HG03457 (cell line): Measurements from ENCODE around the gene WIF1.

ENCODE experiments used
- ATAC-seq: cut with Tn5 transposase; IDR thresholded peaks from one replicate; pipeline ENCODE4 v1.9.1; 2021; ENCODE audit warnings: moderate number of reproducible peaks; ENCODE audit not compliant: unreplicated experiment

Gene WIF1

DNA sequence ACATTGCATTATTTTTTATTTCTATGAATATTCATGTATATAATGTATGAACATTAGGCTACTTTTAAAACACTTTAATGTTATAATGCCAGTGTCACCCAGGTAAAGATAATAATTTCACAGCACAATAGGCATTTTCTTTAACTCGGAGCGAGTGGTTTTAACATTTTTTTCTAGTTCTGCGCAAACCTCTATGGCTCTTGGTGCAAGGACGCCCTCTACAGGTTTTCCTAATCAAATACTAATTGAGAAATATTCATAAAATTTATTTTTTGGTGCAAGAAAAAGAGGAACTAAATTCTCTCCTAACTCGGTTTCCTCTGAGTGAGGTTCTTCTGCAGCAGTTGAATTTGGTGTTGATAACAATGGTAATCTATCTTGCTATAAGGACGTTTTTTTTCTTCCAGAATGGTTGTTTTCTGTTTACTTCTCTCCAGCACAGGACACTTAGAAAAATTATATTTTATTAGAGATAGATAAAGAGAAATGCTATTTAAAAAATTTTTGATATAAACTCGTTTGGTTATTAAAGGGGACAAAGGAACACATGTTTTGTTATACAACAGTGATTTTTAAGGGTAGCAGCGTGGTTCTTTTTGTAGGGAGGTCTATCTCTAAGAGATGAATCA is 2.4 kb upstream of the WIF1 start:
- ATAC-seq: no peak

DNA sequence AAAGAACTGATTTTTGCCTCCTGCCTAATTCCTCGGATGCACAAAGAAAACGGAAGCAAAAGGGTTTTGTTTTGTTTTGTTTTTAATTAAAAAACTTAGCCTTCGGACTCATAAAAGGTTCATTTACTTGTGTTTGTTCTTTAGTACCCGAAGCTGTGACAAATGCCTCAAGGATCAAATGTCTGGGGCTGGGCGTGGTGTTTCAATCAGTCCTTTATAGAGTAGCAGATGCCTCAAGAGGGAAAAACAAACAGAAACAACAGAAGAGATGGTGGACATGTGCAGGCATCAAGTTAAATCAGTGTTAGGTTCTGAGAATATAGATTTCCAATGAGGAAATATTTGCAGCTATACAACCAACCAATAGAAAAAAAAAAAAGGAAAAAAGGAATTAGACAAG is 1.6 kb upstream of the WIF1 start:
- no peak for ATAC-seq

DNA sequence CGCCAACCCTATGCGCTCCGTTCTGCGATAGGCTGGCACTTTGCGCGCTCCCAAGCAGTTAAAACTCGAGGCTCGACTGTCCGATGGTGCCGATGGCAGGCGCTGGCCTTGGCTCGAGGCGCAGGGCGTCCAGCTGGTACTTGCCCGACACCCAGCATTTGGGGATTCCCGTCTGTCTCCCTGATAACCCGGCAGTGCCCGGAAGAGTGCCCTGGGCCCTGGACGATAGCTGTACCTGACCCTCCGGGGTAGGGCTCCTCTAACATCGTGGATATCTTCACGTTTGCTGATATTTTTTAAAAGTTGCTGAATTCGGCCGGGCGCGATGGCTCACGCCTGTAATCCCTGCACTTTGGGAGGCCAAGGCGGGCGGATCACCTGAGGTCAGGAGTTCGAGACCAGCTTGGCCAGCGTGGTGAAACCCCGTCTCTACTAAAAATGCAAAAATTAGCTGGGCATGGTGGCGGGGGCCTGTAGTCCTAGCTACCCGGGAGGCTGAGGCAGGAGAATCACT is 908 bp upstream of the WIF1 start:
- ATAC-seq: no peak

DNA sequence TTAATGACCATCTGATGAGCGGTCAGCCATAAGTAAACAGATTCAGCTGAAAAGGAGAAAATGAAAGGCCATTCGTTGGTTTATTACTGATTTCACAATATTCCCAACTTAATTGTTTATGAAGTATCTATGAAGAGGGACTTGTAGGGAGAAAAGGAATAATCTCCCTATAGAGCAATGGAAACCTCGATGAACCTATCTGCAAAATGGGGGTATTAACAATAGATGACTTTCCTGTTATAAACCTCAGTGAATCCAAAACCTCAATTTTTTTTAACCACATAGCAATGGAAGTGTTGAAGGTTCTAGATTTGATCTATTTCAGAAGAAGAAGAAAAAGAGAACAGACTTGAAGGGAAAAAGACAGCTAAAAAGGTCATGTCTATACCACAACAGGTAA is 2.0 kb downstream of the WIF1 start:
- no peak for ATAC-seq

DNA sequence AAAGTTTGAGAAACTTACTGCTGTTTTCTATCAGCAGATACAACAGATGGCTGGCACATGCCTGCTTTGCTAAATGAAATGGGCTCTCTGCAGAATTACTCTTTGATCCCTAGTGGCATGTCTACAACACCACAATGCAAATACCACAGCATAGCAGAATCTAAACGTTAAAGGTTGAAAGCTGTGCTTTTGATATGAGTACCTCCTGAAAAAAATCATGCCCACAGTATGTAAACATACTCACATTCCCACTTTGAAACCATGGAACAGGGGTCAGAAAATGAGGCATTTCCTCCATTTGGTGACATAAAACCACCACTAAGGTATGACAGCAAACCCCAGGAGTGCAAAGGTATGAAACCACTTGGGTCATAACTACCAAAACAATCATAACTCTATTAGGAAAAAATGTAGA is 7.5 kb downstream of the WIF1 start:
- no peak for ATAC-seq

DNA sequence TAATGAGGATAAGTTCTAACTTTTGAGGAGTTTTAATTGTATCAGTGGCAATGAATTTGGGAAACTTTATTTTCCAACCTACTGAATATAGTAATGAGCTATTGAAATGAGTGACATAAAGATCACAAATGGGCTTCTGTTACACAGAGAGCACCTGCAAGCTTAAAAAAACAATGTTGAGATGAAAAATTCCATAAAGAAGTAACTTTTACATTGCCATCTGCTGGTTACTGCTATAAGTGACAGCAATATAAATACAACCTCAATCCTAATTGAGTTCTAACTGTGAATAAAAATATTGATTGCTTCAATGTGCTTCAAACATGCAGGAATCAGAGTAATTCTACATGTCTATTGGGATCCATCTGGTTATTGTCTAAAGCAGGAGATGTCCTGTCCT is 14.2 kb downstream of the WIF1 start:
- ATAC-seq: no peak

DNA sequence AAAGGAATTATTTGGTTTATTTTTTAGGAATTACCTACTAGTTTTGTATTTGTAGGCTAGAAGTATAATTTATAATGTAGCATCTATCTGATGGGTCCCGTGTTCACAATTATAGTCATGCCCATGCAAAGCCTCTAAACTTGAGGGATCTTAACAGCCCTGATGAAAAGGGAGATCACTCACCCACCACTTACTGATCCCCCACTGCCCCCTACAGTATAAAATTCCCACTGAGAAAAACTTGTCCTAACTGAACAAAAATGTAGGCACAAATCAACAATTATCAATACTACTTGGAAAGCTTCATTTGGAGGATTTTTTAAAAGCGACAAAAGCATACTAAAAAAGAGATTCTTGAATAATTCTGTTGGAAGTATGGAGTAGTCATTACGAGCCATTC is 21.0 kb downstream of the WIF1 start:
- no peak for ATAC-seq

DNA sequence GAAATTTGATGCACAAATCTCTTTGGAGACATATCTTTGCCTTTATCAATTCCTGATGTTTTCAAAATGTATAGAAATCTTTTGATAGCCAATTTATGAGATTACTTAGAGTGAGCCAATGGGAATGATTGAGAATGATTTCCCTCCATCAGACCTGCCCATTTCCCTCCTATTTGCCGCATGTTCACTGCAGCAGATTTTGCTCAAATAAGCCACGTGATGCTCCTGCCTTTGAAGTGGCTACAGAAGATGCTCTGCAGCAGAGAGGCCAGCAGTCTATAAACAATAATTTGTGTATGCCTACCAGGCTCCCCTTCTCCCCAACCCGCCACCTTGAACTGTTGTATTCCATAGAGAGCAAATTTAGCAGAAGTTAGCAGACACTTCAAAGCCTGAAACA is 21.9 kb downstream of the WIF1 start:
- no peak for ATAC-seq

DNA sequence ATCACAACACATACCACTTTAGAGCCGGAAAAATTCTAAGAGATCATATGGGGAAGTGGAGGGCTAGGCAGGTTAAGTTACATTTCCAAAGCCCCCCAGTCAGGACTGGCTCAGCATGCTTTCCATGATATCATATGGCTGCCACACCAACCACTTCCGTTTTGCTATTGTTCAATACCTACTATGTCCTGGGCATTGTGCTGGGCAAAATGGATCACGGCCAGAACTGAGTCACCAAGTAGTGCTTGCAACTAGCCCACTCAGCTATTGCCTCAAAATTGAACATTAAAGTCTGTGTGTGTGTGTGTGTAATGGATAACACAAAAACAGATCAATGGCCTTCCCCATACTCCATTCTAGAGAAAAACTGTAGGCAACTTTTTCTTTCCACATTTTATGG is 22.7 kb downstream of the WIF1 start:
- ATAC-seq: no peak

DNA sequence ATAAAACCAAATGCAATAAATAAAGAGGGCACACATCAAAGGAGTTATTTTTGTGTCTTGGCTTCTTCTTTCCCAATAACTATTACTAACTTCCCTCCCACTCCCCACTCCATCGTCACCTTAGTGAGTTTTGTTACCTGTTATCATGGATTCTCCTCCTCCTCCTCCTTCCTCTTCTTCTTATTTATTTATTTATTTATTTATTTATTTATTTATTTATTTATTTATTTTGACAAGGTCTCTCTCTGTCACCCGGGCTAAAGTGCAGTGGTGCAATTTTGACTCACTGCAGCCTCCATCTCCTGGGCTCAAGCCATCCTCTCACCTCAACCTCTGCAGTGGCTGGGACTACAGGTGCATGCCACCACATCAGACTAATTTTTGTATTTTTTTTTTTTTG is 26.4 kb downstream of the WIF1 start:
- ATAC-seq: no peak

DNA sequence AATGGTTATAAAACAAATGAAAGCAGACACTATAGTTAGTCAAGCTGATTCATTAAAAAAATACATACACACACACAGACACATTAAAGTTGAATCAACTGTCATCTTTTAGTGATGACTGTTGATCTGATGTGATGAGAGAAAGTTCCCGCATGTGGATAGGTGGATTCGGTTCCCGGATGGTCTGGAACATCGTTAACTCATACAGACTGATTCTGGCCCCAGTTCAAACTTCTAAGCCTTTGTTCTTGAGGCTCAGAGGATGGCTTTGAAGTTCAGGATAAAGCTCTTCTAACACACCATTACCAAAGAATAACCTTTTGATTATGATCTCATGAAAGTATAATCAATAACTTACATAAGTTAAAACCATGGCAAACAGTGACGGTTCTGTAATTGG is 27.5 kb downstream of the WIF1 start:
- ATAC-seq: no peak

DNA sequence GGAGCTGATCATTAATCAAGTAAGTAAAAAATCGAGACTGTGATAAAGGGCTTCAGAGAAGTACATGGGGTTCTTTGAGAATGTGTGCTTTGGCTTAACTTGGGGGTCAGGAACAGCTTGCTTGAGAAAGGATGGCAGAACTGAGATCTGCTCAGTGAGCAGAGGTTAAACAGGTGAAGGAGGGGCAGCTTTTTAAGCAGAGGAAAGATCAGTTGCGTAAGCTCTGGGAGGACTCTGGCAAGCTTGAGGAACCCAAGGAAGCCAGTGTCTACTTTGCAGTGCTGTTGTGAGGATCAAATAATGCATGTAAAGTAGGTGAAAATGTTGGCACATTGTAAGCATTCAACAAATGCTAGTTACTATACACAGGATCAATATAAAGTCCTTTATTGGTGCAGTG is 30.6 kb downstream of the WIF1 start:
- no peak for ATAC-seq

DNA sequence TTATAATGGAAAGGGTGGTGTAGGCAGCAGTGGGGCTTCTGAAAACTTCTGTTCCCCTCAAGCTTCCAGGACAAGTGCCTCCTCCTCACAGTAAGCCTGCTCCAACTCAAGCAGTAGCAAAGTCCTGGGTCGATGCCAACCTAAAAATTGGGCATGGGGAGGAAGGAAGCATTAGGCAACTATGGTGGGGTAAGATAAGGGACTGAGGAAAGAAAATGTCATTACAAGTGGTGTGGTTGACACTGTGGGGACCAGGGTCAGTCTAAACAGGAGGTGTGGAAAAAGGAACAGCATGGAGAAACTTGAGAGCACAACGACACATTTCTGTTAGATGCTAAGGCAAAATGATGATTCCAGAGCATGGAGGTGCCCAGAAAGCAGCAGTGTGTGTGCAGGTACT is 34.9 kb downstream of the WIF1 start:
- ATAC-seq: no peak

DNA sequence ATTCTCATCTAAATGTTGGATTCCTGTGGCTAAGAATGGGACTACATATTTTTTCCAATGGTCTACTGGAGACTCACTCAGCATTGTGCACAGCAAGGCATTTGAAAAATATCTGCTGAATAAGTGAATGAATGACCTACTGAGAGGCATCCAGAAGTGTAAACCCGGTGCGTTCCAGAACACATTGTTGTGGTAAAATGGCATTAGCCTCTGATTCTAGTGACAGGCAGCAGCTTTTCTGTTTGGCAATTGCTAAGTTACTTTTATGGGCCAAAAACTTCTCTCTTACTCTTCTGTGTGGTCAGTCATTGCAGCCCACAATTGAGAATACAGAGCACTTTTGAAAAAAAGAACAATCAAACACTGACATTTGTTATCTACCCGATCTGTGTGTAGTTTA is 36.5 kb downstream of the WIF1 start:
- no peak for ATAC-seq

DNA sequence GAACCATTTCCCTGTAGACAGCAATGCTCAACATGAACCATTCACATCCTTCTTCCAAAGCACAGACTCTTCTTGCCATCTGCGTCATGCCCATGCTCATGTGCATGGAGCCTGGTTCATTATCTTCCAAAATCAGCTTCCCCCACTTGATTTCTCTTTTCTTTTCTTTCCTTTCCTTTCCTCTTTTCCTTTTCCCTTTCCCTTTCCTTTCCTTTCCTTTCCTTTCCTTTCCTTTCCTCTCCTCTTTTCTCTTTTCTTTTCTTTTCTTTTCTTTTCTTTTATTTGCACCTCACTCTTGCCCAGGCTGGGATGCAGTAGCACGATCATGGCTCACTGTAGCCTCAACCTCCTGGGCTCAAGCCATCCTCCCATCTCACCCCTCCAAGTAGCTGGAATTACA is 37.5 kb downstream of the WIF1 start:
- ATAC-seq: no peak

DNA sequence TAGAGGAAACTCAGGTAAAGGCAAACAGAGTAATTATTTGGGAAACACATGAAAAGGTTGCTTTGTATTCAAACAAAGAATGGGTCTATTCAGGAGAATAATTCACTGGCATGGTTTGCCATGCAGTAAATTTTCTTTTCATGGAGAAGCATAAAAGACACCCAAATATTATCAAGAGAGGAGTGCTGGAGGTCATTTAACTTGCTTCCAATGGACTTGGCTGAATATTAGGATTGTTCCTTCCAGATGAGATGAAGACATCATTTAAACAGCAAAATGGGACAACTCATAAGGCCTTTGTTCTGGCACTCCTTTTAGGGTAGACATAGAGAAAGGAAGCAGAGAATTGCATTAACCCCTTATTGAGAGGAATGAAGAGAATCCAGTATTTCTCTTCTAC is 38.7 kb downstream of the WIF1 start:
- no peak for ATAC-seq

DNA sequence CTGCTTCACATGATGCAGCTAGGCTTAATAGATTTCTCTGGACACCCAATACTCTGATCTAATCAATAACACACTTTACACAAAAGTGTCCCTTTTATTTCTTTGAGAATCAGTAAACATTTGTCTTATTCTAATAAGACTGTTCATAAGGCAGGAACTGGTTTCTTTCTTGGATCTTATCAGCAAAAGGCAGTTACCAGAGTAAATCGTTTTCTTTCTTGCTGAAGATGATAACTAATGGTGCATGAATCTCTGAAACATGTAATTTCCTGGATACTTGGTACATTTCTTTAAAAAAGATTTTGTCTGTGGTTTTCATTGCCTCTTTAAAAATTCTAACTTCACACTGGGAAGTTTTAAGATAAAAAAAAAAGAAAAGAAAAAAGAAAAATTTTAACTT is 39.6 kb downstream of the WIF1 start:
- no peak for ATAC-seq

DNA sequence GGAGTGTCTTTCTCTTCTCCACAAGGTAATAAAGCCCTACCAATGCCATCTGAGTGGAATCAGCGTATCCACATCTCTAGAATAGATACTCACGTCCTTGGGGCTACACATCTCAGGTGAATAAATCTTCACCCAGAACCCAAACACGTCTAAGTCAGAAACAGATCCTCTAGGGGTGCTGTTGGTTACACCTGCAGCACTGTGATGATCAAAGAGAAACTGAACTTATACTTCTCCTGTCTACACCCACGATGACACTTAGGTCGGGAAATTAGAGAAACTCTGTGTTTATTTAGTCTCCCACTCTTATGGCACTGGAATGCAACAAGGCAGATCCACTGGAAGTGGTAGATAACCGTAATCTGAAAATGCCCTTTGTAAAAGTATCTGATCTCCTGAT is 46.2 kb downstream of the WIF1 start:
- no peak for ATAC-seq

DNA sequence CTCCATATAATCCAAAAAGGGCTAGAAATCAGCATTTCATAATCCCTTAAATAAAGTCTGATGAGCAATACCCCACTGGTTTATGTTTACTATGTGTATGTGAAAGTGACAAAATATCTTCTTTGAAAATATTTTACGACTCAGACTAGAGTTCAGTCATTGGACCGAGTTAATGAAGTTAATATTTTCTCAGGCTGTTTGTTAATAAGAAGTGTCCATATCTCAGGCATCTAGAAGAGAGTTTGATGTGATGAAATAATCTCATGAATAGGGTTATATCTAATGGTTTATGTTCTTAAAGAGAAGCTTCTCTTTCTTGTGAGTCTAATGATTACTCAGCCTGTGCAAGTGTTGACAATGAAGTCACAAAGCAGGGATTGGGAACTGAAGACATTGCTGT is 51.8 kb downstream of the WIF1 start:
- ATAC-seq: no peak

DNA sequence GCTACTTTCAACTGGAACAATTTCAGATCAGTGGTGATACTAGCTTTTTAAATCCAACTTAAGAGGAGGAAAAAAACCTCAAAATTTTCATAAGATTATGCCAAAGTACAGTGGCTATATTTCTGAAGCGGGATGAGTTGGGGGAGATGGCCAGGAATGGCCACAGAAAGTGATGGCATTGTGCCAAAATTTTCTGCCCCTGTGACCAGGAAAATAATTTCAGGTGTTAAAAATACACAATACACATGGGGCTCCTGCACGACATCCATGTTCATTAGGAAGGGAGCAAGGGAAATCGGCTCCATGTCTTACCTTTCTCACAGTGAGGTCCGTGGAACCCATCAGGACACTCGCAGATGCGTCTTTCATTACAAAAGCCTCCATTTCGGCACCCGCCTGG is 53.7 kb downstream of the WIF1 start:
- no peak for ATAC-seq

DNA sequence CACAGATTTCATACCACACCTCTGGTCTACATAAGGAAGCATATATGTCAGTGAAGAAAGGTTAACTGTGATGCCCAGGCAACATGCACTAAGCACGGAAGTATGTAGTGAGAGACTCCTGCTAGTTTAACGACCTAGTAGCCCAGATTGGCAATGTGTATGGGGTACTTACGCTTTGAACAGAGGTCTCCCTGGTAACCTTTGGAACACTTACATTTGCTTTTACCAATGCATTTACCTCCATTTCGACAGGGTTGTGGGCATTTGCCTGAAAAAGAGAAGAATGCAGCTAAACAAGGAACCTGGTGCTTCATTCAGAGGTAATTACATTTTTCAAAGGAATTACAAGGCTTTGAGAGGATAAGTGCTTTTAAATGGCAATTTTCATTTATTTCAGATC is 65.2 kb downstream of the WIF1 start:
- ATAC-seq: no peak

DNA sequence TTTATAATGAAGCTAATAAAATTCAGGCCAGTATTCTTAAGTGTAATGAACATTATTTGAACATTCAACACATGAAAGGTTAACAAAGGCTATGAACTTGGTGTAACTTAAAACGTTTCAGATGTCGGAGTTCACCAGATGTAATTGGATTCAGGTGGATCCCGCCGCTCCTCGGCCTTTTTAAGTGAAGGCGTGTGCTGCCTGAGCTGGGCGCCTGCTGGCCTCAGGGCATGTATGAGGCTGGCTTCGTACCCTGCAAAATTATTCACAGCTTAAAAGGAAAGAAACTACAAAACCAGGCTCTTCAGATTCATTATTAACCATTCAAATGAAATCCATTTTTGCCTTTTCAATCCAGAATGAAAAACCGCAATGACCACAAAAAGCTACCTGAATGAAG is 69.9 kb downstream of the WIF1 start:
- ATAC-seq: no peak

DNA sequence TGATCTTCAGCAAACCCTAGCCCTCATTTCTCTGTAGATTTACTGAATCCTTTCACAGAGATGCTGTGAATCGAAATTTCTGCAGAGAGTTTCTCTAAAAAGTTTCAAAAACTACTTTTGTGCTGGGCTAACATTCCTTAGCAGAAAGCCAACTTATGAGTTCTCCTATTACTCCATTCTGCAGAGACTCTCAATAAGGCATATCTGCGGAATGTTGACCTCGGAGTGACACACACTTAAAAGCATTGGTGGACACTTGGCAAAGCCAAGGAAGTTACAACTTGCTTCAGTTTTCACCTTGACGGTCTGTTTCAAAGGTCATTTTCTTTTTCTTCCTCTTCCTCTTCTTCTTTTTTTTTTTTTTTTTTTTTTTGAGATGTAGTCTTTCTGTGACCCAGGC is 75.8 kb downstream of the WIF1 start:
- no peak for ATAC-seq

DNA sequence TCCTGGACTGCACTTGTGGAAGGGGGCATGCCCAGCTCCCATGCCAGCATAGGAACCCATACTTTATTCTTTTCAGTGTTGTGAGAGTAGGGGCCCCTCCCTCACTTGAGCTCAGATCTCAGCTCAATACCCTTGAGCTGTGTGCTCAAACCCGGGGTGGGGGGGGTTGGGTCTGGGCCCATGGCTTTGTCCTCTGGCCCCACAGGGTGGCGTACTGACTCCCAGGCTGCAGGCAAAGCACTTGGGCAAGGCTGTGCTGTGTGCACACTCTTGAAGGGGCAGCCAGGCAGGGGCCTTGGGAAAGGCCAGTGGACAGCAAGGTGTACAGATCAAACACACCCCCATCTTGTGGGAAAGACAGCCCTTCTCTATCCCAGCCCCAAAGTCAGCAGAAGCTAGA is 81.8 kb downstream of the WIF1 start:
- ATAC-seq: no peak
